HG02763 (cell line): ENCODE results near the gene RPH3AL.
"Not testable (repeated sequence)": the region's sequence is repeated elsewhere in the genome, so short reads cannot be mapped to it uniquely, and the experiment has no call there.

Source experiments
- ATAC-seq: cut with Tn5 transposase; IDR thresholded peaks from one replicate; pipeline ENCODE4 v1.9.1; 2021; ENCODE audit warnings: mild to moderate bottlenecking, moderate library complexity; ENCODE audit not compliant: unreplicated experiment

Gene RPH3AL

DNA sequence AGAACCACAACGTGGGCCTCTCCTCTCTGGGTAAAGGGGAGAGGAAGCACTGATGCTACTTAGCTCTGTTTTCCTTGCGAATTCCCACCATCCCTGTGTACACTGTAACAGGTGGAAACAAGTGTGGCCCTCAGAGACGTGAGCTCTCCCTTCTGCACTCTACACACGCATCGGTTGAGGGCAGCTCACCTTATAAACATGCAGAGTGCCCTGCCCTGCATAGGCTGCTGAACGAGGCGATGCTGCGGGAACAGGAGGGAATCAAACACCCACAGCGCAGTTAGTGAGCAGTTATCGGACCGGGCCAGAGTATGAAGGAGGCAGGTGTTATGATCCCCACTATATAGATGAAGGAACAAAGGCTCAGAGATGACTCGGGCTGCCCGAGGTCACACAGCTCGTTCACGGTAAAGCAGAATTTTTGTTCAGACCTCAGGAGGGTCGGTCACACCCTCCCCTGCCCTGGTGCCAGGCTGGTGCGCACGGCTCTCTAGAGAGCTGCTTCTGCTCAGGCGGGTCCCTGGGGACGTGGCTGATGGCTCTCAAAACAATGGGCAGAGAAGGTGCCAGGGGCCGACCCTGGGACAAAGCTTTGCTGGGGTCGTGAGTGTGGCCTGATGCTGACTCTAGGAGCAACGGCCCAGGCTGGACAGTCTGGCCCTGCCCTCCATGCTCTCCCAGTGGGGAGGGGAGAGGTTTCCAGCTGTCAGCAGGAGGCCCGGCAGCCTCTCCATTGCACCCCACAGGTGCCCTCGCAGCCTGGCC, 68.5 kb downstream of the RPH3AL start:
- ATAC-seq = no peak

DNA sequence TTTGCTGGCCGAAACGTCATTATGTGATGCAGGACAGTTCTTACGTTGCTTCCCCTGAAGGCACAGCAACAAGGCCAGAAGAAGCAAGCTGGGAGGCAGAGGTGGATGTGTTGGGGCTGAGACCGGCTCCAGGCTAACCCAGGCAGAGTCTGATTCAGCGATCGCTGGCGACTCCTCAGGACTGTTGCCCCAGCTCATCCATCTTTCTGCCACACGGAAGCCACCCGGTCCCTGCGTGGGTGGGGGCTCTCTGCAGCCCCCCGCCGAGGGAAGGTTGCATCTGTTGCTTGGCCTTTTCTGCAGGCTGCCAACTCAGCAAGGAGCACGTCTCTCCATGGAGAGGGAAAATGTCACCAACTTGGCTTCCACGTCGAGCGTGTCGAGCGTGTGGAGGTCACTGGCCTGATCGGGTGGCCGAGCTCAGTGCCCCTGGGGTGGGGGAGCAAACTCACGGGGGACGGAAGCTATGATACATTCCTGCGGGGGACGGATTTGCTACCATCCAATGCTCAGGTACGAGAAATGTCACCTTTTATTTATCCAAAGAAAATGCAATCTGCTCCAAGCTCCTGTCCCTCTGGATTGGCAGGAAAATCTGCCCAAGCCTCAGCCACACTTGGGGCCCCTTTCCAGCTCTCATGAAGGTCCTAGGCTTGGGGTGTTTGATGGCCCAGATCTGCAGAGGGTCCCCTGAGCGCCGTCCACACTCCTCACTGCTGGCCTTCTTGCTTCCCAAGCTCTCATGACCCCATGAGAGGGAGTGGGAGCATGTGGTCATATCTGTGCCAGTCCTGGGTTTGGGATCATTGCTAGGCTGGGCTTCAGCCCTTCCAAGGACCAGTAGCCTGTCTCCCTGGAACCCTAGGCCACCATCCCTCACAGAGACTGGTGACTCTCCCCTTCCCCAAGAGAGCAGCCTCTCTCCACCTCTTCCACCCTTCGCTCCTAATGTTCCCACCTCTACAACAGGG, 69.4 kb downstream of the RPH3AL start:
- no peak for ATAC-seq

DNA sequence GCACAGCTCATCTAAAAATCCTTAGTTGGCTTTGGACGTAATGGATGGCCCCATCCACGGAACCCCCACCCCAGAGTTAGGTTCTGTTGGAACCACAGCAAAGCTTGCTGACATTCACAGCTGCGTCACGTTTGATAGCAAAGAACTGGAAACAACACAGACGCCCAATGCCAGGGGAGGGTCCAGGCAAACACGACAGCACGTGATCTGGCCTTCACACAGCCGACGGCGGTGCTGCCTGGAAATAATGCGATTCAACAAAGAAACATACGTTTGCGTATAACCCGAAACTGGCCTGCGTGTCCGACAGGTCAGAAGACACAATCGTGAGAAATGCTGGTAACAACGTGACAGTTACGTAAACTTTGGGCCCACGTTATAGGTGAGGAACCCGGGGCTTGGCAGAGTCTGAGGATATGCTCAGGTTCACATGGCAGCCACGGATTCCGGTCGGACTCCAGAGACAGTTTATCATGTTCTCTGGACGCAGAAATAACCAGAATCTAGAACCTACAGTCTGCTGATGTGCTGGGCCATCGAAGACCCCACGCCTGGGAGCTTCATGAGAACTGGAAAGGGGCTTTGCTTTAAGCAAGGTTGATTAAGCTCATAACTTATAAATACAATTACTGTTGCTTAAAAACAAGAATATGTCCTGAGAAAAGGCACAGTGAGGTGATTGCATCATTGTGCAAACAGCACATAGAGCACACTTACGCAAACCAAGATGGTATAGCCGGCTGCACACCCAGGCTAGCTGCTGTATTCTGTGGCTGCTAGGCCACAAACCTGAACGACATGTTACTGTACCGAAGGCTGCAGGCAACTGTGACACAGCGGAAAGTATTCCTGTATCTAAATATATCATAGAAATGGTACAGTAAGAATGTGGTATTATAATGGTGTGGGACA, 70.4 kb downstream of the RPH3AL start:
- no peak for ATAC-seq

DNA sequence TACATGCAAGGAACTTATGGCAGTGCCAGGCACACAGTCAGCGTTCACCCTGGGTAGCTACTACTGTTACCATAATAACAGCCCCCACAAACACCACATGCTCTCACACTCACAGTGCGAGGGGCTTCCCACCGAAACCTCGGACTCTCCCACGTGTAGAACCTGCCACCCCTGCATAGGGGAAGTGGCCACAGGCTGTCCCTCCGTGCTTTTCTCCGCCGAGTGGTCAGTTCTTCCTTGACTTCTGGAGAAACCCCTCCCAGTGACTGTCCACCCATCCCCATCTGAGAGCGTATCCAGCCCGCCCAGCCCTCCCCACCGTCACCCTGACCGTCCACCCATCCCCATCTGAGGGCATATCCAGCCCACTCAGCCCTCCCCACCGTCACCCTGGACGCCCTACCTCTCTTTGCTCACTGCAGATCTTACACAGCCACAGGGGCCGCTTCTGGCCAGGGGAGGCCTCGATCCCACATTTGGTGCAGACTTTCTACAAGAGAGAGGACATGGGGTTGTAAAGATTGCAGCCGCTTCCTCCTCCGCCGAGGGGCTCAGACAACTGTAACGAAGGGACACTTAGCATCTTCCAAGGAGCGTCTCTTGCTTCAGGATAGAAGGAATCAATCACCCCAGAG, 71.1 kb downstream of the RPH3AL start:
- no peak for ATAC-seq

DNA sequence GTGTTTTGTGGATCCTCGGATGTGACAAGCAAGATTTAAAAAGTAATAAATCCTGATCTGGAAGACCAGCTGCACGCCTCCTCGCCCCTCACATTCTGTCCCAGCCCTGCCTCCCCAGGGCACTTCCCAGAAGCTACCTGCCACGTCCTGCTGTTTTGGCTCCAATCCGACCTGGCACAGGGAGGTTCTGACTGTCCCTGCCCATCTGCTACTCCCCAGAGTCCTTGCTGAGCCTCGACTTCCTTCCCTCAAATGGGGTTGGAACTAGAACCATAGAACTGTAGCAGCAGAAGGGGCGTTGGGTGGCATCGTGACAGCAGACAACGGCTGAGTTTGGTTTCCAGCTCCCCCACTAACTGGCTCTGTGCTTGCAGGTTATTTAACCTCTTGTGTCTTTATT, 71.7 kb downstream of the RPH3AL start:
- ATAC-seq = no peak

DNA sequence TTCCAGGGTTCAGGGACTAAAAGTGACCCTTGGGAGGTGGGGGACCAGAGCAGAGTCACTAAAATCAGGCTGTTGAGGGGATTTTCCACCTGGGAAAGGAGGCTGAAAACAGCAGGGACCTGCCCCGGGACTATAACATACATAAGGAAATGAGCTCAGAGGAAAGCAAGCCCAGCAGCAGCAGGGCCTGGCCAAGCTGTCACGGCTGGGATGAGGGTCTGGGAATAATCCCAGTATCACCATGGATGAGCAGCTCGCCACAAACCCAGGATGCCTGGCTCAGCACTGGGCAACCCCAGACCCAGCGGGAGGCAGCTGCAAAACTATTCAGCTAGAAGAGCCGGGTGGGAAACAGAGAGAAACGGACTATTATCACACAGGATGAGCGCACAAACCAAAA, 72.4 kb downstream of the RPH3AL start:
- no peak for ATAC-seq

DNA sequence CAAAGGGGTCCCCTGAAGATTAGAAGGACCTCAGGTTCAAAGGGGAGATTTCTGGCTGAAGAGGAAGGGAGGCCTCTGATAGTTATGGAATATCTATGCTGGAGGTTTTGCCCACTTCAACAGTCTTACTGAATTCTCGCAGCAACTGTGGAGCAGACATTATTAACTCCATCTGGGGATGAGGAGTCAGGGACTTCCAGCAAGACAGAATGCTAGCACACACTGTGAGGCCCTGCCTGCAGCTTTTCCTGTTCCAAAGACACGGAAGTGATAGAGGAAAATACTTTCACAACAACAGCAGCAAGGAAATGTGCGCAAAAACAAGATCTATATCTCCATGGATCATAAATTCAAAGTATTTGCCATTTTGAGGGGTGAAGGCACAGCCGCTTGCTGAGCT, 72.8 kb downstream of the RPH3AL start:
- no peak for ATAC-seq

DNA sequence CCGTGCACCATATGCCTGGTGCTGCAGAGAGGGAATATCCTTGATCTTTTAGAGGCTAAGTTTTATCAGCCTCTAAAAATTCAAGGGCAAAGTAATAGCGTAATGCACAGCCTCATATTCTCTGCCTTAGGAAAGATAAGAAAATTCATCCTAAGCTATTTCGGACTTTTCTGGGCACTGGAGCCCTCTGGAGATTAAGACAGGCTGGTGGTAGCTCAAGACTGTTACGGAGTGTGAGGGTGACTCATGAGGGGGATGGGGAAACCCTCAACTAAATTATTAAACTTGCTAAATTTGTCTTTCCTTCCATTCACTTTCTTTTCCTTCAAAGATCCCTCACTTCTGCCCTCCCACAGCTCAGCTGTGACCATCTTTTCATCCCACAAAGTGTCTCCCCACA, 73.3 kb downstream of the RPH3AL start:
- ATAC-seq = no peak

DNA sequence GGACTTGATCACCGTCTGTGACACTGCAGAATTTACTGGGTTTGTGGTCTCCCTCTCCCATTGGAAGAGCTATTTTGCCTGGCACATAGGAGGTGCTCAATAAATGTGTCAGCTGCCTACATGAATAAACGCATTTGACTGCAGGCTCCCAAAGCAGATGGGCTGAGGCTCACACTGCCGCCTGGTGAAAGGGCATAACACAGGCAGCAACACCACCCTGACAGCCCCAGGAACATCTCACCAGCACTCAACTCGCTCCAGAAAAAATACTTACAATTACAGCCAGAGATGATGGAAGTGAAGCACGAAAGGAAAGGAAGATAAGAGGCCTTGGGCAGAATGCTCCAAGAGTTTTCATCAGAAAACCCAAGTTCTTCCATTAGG, 73.9 kb downstream of the RPH3AL start:
- no peak for ATAC-seq

DNA sequence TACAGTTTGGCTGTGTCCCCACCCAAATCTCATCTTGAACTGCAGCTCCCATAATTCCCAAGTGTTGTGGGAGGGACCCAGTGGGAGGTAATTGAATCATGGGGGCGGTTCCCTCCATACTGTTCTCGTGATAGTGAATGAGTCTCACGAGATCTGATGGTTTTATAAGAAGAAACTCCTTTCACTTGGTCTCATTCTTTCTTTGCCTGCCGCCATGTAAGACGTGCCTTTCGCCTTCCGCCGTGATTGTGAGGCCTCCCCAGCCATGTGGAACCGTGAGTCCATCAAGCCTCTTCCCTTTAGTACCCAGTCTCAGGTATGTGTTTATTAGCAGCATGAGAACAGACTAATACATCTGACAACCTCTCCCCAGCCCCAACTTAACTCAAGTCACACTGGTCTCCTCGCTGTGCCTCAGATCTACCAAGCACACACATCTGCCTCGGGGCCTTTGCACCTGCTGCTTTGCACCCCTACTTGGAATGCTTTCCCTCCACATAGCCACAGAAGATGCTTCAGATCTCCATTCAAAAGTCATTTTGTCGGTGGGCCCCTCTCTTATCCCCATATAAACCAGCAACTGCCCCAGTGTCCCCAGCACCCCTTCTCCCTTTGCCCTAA, 74.4 kb downstream of the RPH3AL start:
- ATAC-seq = no peak

DNA sequence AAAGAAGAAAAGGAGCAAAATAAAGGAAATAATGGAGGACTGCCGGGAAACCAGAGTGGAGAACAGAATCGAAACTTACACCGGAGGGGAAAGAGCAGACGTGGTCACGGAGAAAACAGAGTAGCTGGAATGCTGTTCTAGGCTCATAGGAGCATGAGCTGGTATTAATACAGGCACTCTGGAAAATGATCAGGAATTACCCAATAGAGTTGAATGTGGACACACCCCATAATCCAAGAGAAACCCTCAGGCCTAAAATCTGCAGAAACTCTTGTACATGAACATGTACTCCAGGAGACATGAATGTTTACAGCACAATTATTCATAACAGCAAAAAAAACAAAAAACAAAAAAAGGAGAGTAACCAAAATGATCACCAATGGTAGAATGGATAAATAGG, 77.7 kb downstream of the RPH3AL start:
- ATAC-seq = no peak

DNA sequence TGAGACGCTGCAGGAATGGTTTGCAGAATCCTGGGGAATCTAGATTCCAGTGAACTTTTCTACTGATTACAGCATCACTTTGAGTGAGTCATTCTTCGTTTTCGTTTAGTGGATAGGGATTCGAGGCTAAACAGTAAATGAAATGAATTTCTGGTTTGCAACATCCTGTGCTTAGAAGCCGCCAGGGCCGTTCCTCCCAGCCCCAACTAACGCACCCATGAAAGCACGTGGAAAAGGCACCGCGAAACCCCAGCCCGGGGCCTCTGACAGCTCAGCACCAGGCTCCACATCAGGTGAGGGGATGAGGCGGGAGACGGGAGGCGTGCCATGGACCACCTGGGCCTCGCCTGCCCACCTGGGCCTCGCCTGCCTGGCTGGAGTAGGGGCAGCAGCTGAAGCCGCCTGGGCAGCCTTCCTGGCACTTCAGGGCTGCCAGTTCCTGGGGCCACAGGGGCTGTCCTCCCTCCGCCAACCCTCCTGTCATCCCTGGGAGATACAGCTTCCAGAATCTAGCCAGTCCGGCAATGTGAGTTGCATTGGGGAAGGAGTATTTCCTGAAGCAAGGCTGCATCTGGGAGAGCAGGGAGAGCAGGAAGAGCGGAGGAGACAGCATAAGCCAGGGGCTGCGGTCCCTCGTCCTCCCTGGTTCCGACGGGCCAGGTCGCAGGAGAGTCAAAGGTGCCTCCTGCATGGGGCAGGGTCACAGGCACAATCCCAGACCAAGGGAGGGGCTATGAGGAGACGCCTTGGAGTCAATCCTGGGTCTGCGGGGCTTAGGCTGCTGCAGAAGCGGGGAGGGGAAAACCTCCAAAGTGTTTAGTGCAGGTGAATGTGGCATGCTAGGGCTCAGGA, 78.4 kb downstream of the RPH3AL start:
- no peak for ATAC-seq

DNA sequence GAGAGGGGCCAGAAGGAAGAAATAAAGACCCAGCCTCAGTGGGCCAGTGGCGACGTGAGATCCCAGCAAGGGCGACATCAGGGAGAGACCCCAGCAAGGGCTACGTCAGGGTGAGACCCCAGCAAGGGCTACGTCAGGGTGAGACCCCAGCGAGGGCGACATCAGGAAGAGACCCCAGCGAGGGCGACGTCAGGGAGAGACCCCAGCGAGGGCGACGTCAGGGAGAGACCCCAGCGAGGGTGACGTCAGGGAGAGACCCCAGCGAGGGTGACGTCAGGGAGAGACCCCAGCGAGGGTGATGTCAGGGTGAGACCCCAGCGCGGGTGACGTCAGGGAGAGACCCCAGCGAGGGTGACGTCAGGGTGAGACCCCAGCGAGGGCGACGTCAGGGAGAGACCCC, 79.8 kb downstream of the RPH3AL start:
- ATAC-seq = not testable (repeated sequence)

DNA sequence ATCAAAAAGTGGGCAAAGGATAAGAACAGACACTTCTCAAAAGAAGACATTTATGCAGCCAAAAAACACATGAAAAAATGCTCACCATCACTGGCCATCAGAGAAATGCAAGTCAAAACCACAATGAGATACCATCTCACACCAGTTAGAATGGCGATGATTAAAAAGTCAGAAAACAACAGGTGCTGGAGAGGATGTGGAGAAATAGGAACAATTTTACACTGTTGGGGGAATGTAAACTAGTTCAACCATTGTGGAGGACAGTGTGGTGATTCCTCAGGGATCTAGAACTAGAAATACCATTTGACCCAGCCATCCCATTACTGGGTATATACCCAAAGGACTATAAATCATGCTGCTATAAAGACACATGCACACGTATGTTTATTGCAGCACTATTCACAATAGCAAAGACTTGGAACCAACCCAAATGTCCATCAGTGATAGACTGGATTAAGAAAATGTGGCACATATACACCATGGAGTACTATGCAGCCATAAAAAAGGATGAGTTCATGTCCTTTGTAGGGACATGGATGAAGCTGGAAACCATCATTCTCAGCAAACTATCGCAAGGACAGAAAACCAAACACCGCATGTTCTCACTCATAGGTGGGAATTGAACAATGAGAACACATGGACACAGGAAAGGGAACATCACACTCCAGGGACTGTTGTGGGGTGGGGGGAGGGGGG, 80.5 kb downstream of the RPH3AL start:
- ATAC-seq = not testable (repeated sequence)

DNA sequence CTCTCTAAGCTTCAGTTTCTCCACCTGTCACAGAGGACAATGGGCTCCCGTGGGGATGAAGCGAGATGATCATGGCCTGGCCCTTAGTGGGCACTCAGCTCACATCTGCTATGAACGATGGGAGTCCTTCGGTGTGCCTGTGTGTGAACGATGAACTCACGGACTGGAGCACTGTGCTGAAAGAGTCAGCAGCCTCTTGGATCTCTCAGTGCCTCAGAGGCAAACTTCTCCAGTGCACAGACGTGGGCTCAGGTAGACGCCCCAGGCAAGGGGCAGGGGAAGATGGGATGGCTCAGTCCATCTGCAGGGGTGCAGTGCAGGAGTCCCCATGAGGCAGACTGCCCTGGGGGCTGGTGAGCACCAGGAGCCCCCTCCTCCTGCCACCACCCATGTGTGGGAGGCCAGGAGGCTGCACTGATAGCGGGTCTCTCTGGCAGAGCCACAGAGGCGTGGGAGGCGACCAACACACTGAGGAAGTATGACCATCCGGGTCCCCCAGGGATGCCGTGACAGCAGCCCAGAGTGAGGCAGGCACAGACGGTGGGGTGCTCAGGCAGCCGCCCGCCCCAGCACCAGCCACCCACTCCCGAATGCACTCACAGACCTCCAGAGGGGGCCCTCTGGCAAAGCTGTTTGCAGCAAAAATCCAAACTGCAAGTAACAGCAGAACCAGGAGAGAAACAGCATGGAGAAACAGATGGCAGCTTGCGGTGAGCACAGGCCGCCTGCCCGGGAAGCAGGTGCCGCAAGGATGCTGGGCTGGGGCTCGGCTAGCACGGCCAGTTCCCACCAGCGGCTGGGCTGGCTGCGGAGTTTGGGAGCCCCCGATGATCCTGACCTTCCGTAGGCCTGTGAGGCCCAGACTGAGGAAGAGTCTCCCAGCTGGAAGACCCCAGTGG, 82.7 kb downstream of the RPH3AL start:
- no peak for ATAC-seq

DNA sequence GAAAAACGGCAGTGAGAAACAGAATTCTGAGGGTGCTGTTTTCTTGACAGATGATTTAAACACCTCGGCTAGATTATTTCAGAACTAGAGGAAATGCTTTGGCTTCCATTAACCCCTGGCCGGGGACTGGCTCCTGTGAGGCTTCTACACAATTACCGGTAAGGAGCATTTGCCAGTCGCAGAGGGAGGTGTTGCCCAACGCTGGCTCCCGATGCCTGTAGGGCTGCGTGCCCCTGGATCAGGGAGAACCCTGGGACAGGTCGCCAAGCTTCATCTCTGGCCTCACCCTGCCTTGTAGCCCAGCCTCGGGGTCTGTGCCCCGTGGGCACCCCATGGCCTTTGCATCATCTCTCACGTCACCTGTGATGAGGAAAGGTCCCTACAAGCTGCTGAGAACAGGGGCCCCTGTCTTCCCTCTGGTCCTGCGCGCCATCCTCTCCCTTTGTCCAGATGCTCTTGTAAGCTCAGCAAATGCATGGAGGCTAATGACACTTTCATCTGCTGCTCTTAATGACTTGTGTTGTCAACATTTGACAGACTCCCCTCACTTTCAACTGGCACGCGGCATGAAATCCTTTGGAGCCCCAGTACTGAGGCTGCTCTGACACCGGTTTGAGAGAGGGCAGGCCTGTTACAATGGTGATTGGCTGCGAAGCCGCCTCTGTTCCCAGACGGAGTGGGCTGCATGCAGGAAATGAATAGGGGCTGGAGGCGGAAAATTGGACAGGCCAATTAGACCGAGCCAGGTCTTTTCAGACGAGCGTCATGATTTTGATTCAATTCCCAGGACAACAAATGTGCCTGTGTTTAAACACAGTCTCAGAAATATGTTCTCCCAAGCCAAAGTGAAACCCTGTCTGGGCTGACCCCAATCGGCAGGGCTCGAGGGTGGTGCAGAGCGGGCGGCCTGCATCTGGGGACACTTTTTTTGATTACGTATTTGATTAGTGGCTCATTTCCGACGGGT, 85.6 kb downstream of the RPH3AL start:
- no peak for ATAC-seq
